ENCODE results near the gene TEX53.

TEX53 gene

GRCh38 chr9:114678130-114678529 lies 20.5 kb upstream of the TEX53 start:
- no peak for DNase-seq

GRCh38 chr9:114677418-114677817 lies 19.8 kb upstream of the TEX53 start:
- DNase-seq = no peak

- DNase-seq = no peak
Observed at GRCh38 chr9:114676901-114677300, 19.3 kb upstream of the TEX53 start.

- DNase-seq = no peak
Observed at GRCh38 chr9:114674798-114675540, 17.4 kb upstream of the TEX53 start.

GRCh38 chr9:114674076-114674797 lies 16.6 kb upstream of the TEX53 start:
- no peak for DNase-seq

- DNase-seq = no peak
Observed at GRCh38 chr9:114671605-114672004, 14.0 kb upstream of the TEX53 start.

- DNase-seq = no peak
Observed at GRCh38 chr9:114669961-114670360, 12.4 kb upstream of the TEX53 start.

GRCh38 chr9:114668146-114668545 lies 10.5 kb upstream of the TEX53 start:
- DNase-seq = no peak

- no peak for DNase-seq
Observed at GRCh38 chr9:114666851-114667250, 9.2 kb upstream of the TEX53 start.

GRCh38 chr9:114666401-114666800 lies 8.8 kb upstream of the TEX53 start:
- no peak for DNase-seq

- no peak for DNase-seq
Observed at GRCh38 chr9:114664181-114664580, 6.6 kb upstream of the TEX53 start.

- DNase-seq = no peak
Observed at GRCh38 chr9:114662081-114662989, 4.7 kb upstream of the TEX53 start.

GRCh38 chr9:114656301-114656700 lies 1.3 kb downstream of the TEX53 start:
- no peak for DNase-seq

- no peak for DNase-seq
Observed at GRCh38 chr9:114655689-114656088, 1.9 kb downstream of the TEX53 start.

- DNase-seq = no peak
Observed at GRCh38 chr9:114653556-114654159, 3.9 kb downstream of the TEX53 start.

- no peak for DNase-seq
Observed at GRCh38 chr9:114652776-114653555, 4.6 kb downstream of the TEX53 start.

GRCh38 chr9:114643896-114644295 lies 13.7 kb downstream of the TEX53 start:
- no peak for DNase-seq

GRCh38 chr9:114643001-114643400 lies 14.6 kb downstream of the TEX53 start:
- DNase-seq = no peak

- no peak for DNase-seq
Observed at GRCh38 chr9:114641967-114642366, 15.6 kb downstream of the TEX53 start.

GRCh38 chr9:114638404-114638803 lies 19.2 kb downstream of the TEX53 start:
- no peak for DNase-seq

GRCh38 chr9:114634387-114634786 lies 23.2 kb downstream of the TEX53 start:
- no peak for DNase-seq

- no peak for DNase-seq
Observed at GRCh38 chr9:114633438-114634089, 24.0 kb downstream of the TEX53 start.

All from NCI-H1436 treated with DMSO at 0.1 percent for 48 hours (cell line).